H1 (cell line): ENCODE results near the gene AHSG. TPM values are rescaled to one million over a fixed set of nuclear protein-coding genes. Genes with fewer than 3 reads are reported as not detected.

Experiments
- CTCF ChIA-PET: fragments of 300-600 bp; sonication (Branson Sonifier 250); formaldehyde crosslinking; loops from one replicate; lab custom pipeline; 2021; ENCODE audit not compliant: partially characterized antibody; lab: Charles Lee
- POLR2A ChIA-PET: fragments of 300-600 bp; sonication (Branson Sonifier 250); formaldehyde crosslinking; loops from one replicate; lab custom pipeline; 2021; ENCODE audit warnings: inconsistent platforms; ENCODE audit not compliant: partially characterized antibody; lab: Charles Lee
- DNase-seq, 2 experiments: peaks; one replicate each; pipeline versions ENCODE4 v3.0.0 to v3.0.0-alpha.2; 2010 to 2022; ENCODE audit warnings: low spot score in 2 of 2, low read depth in 1 of 2, mixed read lengths in 1 of 2
- FAIRE-seq: peaks from 2 replicates; lab custom pipeline; 2011; peaks lifted over from hg19 to GRCh38; lab: Jason Lieb, UNC
- H2AFZ ChIP-seq: 2 replicates; pipeline ENCODE4 v1.8.1; 2012; ENCODE audit warnings: low read length, inconsistent platforms
- H2AK5ac ChIP-seq: 2 replicates; pipeline ENCODE4 v1.6.1; 2013; ENCODE audit warnings: low read depth, low read length
- H2BK120ac ChIP-seq: replicated peaks from 2 replicates; pipeline ENCODE3; 2013; ENCODE audit warnings: low read depth, low read length, inconsistent platforms
- H2BK12ac ChIP-seq: 2 replicates; pipeline ENCODE4 v1.6.1; 2013; ENCODE audit warnings: low read depth, low read length
- H2BK15ac ChIP-seq: 2 replicates; pipeline ENCODE4 v1.6.1; 2013; ENCODE audit warnings: low read length
- H2BK20ac ChIP-seq: 2 replicates; pipeline ENCODE4 v1.6.1; 2013; ENCODE audit warnings: low read length
- H2BK5ac ChIP-seq: 2 replicates; pipeline ENCODE4 v1.6.1; 2013; ENCODE audit warnings: low read depth, low read length
- H3K14ac ChIP-seq: 2 replicates; pipeline ENCODE4 v1.6.1; 2013; ENCODE audit warnings: inconsistent platforms; ENCODE audit not compliant: insufficient read length
- H3K18ac ChIP-seq: 2 replicates; pipeline ENCODE4 v1.6.1; 2013; ENCODE audit warnings: low read length; ENCODE audit errors: extremely low read depth
- H3K23ac ChIP-seq: 2 replicates; pipeline ENCODE4 v1.6.1; 2013; ENCODE audit warnings: inconsistent platforms; ENCODE audit not compliant: insufficient read length
- H3K23me2 ChIP-seq: 2 replicates; pipeline ENCODE4 v1.6.1; 2013; ENCODE audit warnings: low read depth, low read length
- H3K27ac ChIP-seq: 2 replicates; pipeline ENCODE4 v1.6.1; 2011; ENCODE audit warnings: low read depth, low read length, inconsistent platforms
- H3K27me3 ChIP-seq, 4 experiments: replicated peaks in 1 of 4; 1 replicate in 1 of 4; 2 replicates in 3 of 4; pipeline versions ENCODE4 v1.6.1 to v1.8.1; 2011 to 2013; ENCODE audit warnings: low read length in 3 of 4, mild to moderate bottlenecking in 3 of 4, inconsistent platforms in 2 of 4, mixed read lengths in 2 of 4, moderate library complexity in 1 of 4; ENCODE audit not compliant: control insufficient read depth in 3 of 4, insufficient read depth in 3 of 4; ENCODE audit errors: extremely low read depth in 1 of 4
- H3K36me3 ChIP-seq, 4 experiments: 2 replicates each; pipeline versions ENCODE4 v1.6.1 to v1.8.1; 2011 to 2013; ENCODE audit warnings: mild to moderate bottlenecking in 4 of 4, low read length in 3 of 4, moderate library complexity in 2 of 4, control low read depth in 1 of 4, inconsistent platforms in 1 of 4; ENCODE audit not compliant: insufficient read depth in 4 of 4, control insufficient read depth in 2 of 4
- H3K4ac ChIP-seq: replicated peaks from 2 replicates; pipeline ENCODE3; 2013; ENCODE audit warnings: low read length, low read depth, mixed read lengths, inconsistent platforms; ENCODE audit not compliant: insufficient read length
- H3K4me1 ChIP-seq, 4 experiments: replicated peaks in 1 of 4; 1 replicate in 1 of 4; 2 replicates in 3 of 4; pipeline versions ENCODE4 v1.6.1 to v1.8.1; 2011 to 2013; ENCODE audit warnings: low read length in 3 of 4, inconsistent platforms in 2 of 4, mixed read lengths in 1 of 4; ENCODE audit not compliant: insufficient read depth in 4 of 4, control insufficient read depth in 3 of 4
- H3K4me2 ChIP-seq, 2 experiments: 2 replicates each; pipeline versions ENCODE4 v1.6.1 to v1.8.1; 2011 to 2013; ENCODE audit warnings: low read depth in 2 of 2, low read length in 2 of 2, control low read depth in 1 of 2, inconsistent platforms in 1 of 2, mild to moderate bottlenecking in 1 of 2; ENCODE audit not compliant: insufficient read depth in 1 of 2
- H3K4me3 ChIP-seq, 4 experiments: fragments of 200-600, 300-600 bp in 1 of 4; sonication (generic), shearing (Covaris generic), sonication (Bioruptor Twin) in 1 of 4; 2 replicates each; pipeline versions ENCODE4 v1.5.1 to v1.8.1; 2011 to 2016; ENCODE audit warnings: low read length in 4 of 4, low read depth in 3 of 4, control low read depth in 2 of 4, inconsistent platforms in 2 of 4, mild to moderate bottlenecking in 2 of 4, mixed read lengths in 1 of 4, moderate library complexity in 1 of 4; ENCODE audit not compliant: insufficient read depth in 2 of 4; ENCODE audit errors: extremely low read depth in 1 of 4
- H3K56ac ChIP-seq: replicated peaks from 2 replicates; pipeline ENCODE3; 2013; ENCODE audit warnings: low read depth, mild to moderate bottlenecking, mixed read lengths, low read length, inconsistent platforms; ENCODE audit not compliant: insufficient read length
- H3K79me1 ChIP-seq: 2 replicates; pipeline ENCODE4 v1.6.1; 2013; ENCODE audit warnings: low read depth, low read length, control low read depth
- H3K79me2 ChIP-seq, 2 experiments: 2 replicates each; pipeline versions ENCODE4 v1.6.1 to v1.8.1; 2012 to 2013; ENCODE audit warnings: low read length in 2 of 2, mild to moderate bottlenecking in 2 of 2, inconsistent platforms in 1 of 2; ENCODE audit not compliant: insufficient read depth in 2 of 2, control insufficient read depth in 1 of 2
- H3K9ac ChIP-seq, 4 experiments: replicated peaks in 1 of 4; 1 replicate in 1 of 4; 2 replicates in 3 of 4; pipeline versions ENCODE4 v1.6.1 to v1.8.1; 2011 to 2013; ENCODE audit warnings: low read depth in 3 of 4, low read length in 3 of 4, control low read depth in 2 of 4, mild to moderate bottlenecking in 2 of 4, moderate library complexity in 2 of 4, inconsistent platforms in 1 of 4; ENCODE audit errors: extremely low read depth in 1 of 4
- H3K9me3 ChIP-seq, 2 experiments: 2 replicates each; pipeline versions ENCODE4 v1.6.1 to v1.8.1; 2012 to 2013; ENCODE audit warnings: mild to moderate bottlenecking in 2 of 2, moderate library complexity in 2 of 2, control low read depth in 1 of 2, inconsistent platforms in 1 of 2, low read depth in 1 of 2, low read length in 1 of 2, mixed read lengths in 1 of 2; ENCODE audit not compliant: insufficient read depth in 2 of 2
- H4K20me1 ChIP-seq, 2 experiments: replicated peaks in 1 of 2; 2 replicates each; pipeline versions ENCODE3 to v1.8.1; 2011 to 2013; ENCODE audit warnings: inconsistent platforms in 2 of 2, low read length in 2 of 2, mild to moderate bottlenecking in 1 of 2; ENCODE audit not compliant: insufficient read depth in 2 of 2, control insufficient read depth in 1 of 2
- H4K5ac ChIP-seq: 2 replicates; pipeline ENCODE4 v1.6.1; 2013; ENCODE audit warnings: low read length, low read depth, mixed read lengths, inconsistent platforms; ENCODE audit not compliant: insufficient read length
- H4K8ac ChIP-seq: 2 replicates; pipeline ENCODE4 v1.8.0; 2013; ENCODE audit warnings: mild to moderate bottlenecking, moderate library complexity, low read length, inconsistent platforms; ENCODE audit not compliant: insufficient read depth; ENCODE audit errors: extremely low read depth
- H4K91ac ChIP-seq: replicated peaks from 2 replicates; pipeline ENCODE3; 2013; ENCODE audit warnings: low read length, mixed read lengths, inconsistent platforms; ENCODE audit not compliant: insufficient read length
- ATF2 ChIP-seq: IDR thresholded peaks from 2 replicates; pipeline ENCODE4 v1.6.1; 2012; ENCODE audit warnings: low read length, inconsistent platforms
- CBX8 ChIP-seq: fragments of 300-800, 300-1000 bp; sonication (generic); IDR thresholded peaks from 2 replicates; pipeline ENCODE4 v1.7.1; 2016; ENCODE audit warnings: low read depth, low read length, borderline replicate concordance
- GABPA ChIP-seq: IDR thresholded peaks from 2 replicates; pipeline ENCODE4 v1.6.1; 2011; ENCODE audit warnings: mild to moderate bottlenecking, low read length, moderate library complexity, borderline replicate concordance; ENCODE audit not compliant: insufficient read depth
- RXRA ChIP-seq: IDR thresholded peaks from 2 replicates; pipeline ENCODE4 v1.6.1; 2011; ENCODE audit warnings: low read depth, mild to moderate bottlenecking, low read length, moderate library complexity; ENCODE audit not compliant: insufficient read depth
- TEAD4 ChIP-seq: IDR thresholded peaks from 2 replicates; pipeline ENCODE4 v1.6.1; 2012; ENCODE audit warnings: low read depth, low read length, inconsistent platforms, mixed read lengths
- WGBS, 2 experiments: shearing (Covaris generic) in 1 of 2; methylation state at CpG; one replicate each; pipeline versions ENCODE4 v1.1.6 to v1.1.7; 2013 to 2015; ENCODE audit warnings: low lambda C conversion rate in 2 of 2, mixed read lengths in 2 of 2, inconsistent platforms in 1 of 2, low coverage in 1 of 2, missing lambda C conversion rate in 1 of 2; ENCODE audit not compliant: insufficient replicate concordance in 2 of 2, insufficient coverage in 1 of 2, insufficient read length in 1 of 2; ENCODE audit errors: extremely low coverage in 1 of 2, missing lambda C conversion rate in 1 of 2; 5-methylcytosine and 5-hydroxymethylcytosine counted together
- polyA plus RNA-seq, 7 experiments: library from polyadenylated mRNA; depleted of rRNA in 3 of 7; stranded (reverse) in 5 of 7; unstranded in 2 of 7; fragments of >200 nt in 5 of 7; fragments of 200-250 nt in 2 of 7; gene quantifications; 1 replicate in 5 of 7; 2 replicates in 1 of 7; 4 replicates in 1 of 7; pipeline versions ENCODE4 v1.2.1 to v1.2.3, GENCODE V29; 2011 to 2013; ENCODE audit warnings: missing spikeins in 2 of 7, mixed read lengths in 2 of 7
- total RNA-seq: library from RNA; stranded (reverse); fragmentation: NEBNext Ultra II Directional; extraction: Animal tissue kit (Norgen Biotek cat#: 25700); gene quantifications from 2 replicates; pipeline ENCODE4 v1.2.1, GENCODE V29; 2021

AHSG gene
- total and polyA plus RNA-seq, 2 of the 8 experiments (the other 6 are each of a cell fraction or from before 2014, with no cell fraction given): 0.68 to 0.78 TPM

DNA sequence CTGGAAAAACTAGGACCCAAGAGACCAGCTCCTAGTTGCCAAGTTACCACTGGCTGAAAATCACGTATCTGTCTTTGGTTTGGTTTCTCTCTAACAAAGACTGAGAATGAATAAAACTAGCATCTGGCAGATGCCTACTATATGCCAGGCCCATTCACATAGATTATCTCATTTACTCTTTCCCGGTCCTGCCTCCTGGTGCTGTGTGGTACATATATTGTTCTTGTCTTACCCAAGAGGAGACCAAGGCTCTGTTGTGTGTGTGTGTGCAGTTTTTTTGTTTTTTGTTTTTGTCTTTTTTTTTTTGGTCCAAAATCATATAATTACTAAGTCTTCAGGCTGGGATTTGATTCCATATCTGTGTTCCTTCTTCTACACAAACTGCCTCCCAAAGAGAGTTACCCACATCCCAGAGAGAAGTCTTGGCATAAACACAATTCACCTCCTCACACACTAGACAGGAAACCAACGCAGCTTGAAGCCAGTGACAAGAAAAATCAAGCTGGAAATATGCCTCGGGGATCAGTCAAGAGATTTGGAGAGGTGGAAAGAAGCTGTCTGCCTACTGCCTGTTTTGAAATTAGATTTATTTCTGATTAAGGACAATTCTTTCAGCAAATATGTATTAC, 891 bp downstream of the AHSG start:
- Histone ChIP-seq H3K79me1 (no peaks in the 10 kb centered on the region), H3K27me3 (no peaks in the 10 kb centered on the region; a peak in 1 of 7 replicates), H4K8ac (no peak overlapping the region), H2BK15ac (no peak overlapping the region), H3K27ac (no peak overlapping the region), H3K4me3 (no peak overlapping the region), H3K36me3 (no peaks in the 10 kb centered on the region), H3K23ac (no peak overlapping the region), H3K18ac (no peak overlapping the region), H2BK120ac (no peak overlapping the region), H4K20me1 (no peaks in the 10 kb centered on the region), H3K14ac (no peak overlapping the region), H3K56ac (no peak overlapping the region), H3K9ac (no peak overlapping the region), H2AFZ (no peak overlapping the region), H3K23me2 (no peaks in the 10 kb centered on the region), H3K9me3 (no peaks in the 10 kb centered on the region), H4K91ac (no peak overlapping the region), H3K4me2 (no peak overlapping the region), H4K5ac (no peak overlapping the region), H2BK20ac (no peak overlapping the region), H3K4me1 (peaks cover 0 to 7% (median 6%) of the 10 kb centered on the region in 4 experiments; a peak in 6 of 7 replicates), H2BK12ac (no peak overlapping the region; the same call in 1 of the 2 replicates), H3K4ac (no peak overlapping the region), H2BK5ac (no peak overlapping the region), H3K79me2 (no peaks in the 10 kb centered on the region), H2AK5ac (no peak overlapping the region)
- 88% methylated on average over 4 of the region's 4 CpGs; no CpG with 5 or more reads in 1 of the 2 experiments for WGBS, 2 experiments
- DNase-seq (no peak), FAIRE-seq (no peak)
- TF ChIP-seq TEAD4: no peak
- no peak for TF ChIP-seq ATF2
- TF ChIP-seq CBX8: no peak
- no peak for TF ChIP-seq GABPA
- TF ChIP-seq RXRA: no peak
- POLR2A ChIA-PET: interaction anchor here (1.2 to 6.2 kb wide), 4 partner anchors 11 to 177 kb away, joined by 3 to 87 read pairs (median 4); partner anchors contain the start of gene EIF4A2
- CTCF ChIA-PET: interaction anchor here (0.7 to 12.9 kb wide), 26 partner anchors 12 to 492 kb away, joined by 3 to 333 read pairs (median 6); partner anchors contain the start of gene HRG
